HG03354 (cell line): ENCODE measurements around the gene CTCFL.

Experiments
- ATAC-seq: cut with Tn5 transposase; IDR thresholded peaks from one replicate; pipeline ENCODE4 v1.9.1; 2021; ENCODE audit warnings: mild to moderate bottlenecking; ENCODE audit not compliant: unreplicated experiment, poor library complexity, severe bottlenecking

The CTCFL gene

GRCh38 chr20:57524511-57525176 lies at the start of gene CTCFL:
Gene CTCFL, minus strand, starts transcription at chr20:57525140. Its CDS starts 935 bp downstream, at chr20:57524205.
- ATAC-seq: no peak

GRCh38 chr20:57573894-57574293 lies 49.0 kb upstream of the CTCFL start:
- ATAC-seq: no peak

GRCh38 chr20:57573242-57573641 lies 48.3 kb upstream of the CTCFL start:
- no peak for ATAC-seq

GRCh38 chr20:57571782-57572416 lies 47.0 kb upstream of the CTCFL start:
- no peak for ATAC-seq

GRCh38 chr20:57570920-57571319 lies 46.0 kb upstream of the CTCFL start:
- no peak for ATAC-seq

GRCh38 chr20:57570145-57570850 lies 45.4 kb upstream of the CTCFL start:
- no peak for ATAC-seq

GRCh38 chr20:57568960-57569359 lies 44.0 kb upstream of the CTCFL start:
- ATAC-seq: no peak

- no peak for ATAC-seq
Observed at GRCh38 chr20:57568088-57568896, 43.4 kb upstream of the CTCFL start.

- ATAC-seq: no peak
Observed at GRCh38 chr20:57567471-57568079, 42.6 kb upstream of the CTCFL start.

GRCh38 chr20:57566803-57567459 lies 42.0 kb upstream of the CTCFL start:
- no peak for ATAC-seq

- no peak for ATAC-seq
Observed at GRCh38 chr20:57566399-57566798, 41.5 kb upstream of the CTCFL start.

GRCh38 chr20:57564951-57565642 lies 40.2 kb upstream of the CTCFL start:
- ATAC-seq: no peak

- no peak for ATAC-seq
Observed at GRCh38 chr20:57564180-57564802, 39.4 kb upstream of the CTCFL start.

- no peak for ATAC-seq
Observed at GRCh38 chr20:57563522-57563921, 38.6 kb upstream of the CTCFL start.

GRCh38 chr20:57562541-57563465 lies 37.9 kb upstream of the CTCFL start:
- no peak for ATAC-seq

GRCh38 chr20:57561356-57562279 lies 36.7 kb upstream of the CTCFL start:
- no peak for ATAC-seq
